SK-MEL-5 (cell line): Measurements from ENCODE around the gene LCT. TPM values are rescaled to one million over a fixed set of nuclear protein-coding genes. Genes with fewer than 3 reads are reported as not detected.
A peak's percentile ranks its signal among the peaks of the same experiment; 100 is the strongest.
"Not testable (repeated sequence)": the region's sequence is repeated elsewhere in the genome, so short reads cannot be mapped to it uniquely, and the experiment has no call there.

Experiments
- DNase-seq: peaks from one replicate; pipeline ENCODE4 v3.0.0-alpha.2; 2016; ENCODE audit warnings: low read depth, low spot score
- in situ Hi-C: cut with HindIII; loops from 2 replicates; pipeline ENCODE4 v1.10.0; 2016; ENCODE audit warnings: low sequenced_read_pairs, high pct_unique_total_duplicates, low pct_unique_long_range_greater_than_20kb
- total RNA-seq: library from RNA; depleted of rRNA; stranded (reverse); fragments of >200 nt; shearing (Covaris generic); gene quantifications from 2 replicates; pipeline ENCODE4 v1.2.3, GENCODE V29; 2014

Gene LCT
- total RNA-seq, 1 experiment from 2014 or later, result not detected

DNA sequence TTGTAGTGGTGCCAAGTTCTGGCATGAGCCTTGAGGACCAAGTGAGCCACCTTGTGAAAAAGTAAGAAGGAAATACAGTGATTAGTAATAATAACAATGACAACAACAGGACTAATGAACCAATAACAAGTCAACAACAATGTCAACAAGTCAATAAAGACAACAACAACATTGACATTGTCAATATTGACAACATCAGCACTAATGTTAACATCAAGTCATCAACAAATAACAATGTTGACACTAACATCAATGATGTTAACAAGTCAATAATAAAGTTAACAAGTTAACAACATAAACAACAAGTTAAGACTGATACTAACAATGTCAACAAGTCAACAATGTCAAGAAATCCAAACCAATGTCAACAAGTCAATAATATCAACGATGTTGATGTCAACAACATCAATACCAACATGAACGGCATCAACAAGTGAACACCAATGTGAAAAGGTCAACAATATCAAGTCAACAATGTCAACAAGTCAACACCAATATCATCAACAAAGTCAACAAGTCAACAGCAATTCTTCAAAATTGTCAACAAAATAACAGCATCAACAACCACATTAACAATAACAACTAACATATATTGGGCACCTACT, 24.0 kb downstream of the LCT start:
- in situ Hi-C loops, result no loop called here

DNA sequence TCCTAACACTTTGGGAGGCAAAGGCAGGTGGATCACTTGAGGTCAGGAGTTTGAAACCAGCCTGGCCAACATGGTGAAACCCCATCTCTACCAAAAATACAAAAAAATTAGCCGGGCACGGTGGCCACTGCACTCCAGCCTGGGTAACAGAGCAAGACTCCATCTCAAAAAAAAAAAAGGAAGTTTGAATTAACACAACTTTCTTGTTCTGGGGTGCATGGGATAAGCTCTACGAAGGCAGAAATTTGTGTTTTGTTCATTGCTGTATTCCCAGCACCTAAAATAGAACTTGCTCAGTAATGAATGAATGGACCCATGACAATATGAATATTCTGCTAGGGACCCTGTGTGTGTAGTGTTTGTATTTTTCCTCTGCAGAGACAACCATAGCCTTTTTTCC, 29.1 kb downstream of the LCT start:
- in situ Hi-C loops, DNase-seq: not testable (repeated sequence)

More for the DNA sequence above, 24.0 kb downstream of the LCT start:
- DNase-seq, result no peak

- DNase-seq, result no peak
- in situ Hi-C loops, result no loop called here
Measured at GRCh38 chr2:135803278-135803677, 33.7 kb downstream of the LCT start.

DNA sequence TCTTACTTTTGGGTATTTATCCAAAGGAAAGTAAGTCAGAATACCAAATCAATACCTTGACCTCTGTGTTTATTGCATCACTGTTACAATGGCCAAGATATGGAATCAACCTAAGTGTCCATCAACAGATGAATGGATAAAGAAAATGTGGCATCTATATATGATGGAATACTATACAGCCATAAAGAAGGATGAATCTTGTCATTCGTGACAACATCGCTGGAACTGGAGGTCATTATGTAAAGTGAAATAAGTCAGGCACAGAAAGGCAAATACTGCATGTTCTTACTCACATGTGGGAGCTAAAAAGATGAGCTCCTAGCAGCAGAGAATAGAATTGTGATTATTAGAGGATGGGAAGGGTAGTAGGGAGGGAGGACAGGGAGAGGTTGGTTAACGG, 34.6 kb downstream of the LCT start:
- DNase-seq, result no peak
- in situ Hi-C loops, result no loop called here

GRCh38 chr2:135800513-135801460, 36.2 kb downstream of the LCT start:
- in situ Hi-C loops, result no loop called here
- DNase-seq, result no peak

GRCh38 chr2:135799738-135800137, 37.2 kb downstream of the LCT start:
- in situ Hi-C loops, result no loop called here
- no peak for DNase-seq

DNA sequence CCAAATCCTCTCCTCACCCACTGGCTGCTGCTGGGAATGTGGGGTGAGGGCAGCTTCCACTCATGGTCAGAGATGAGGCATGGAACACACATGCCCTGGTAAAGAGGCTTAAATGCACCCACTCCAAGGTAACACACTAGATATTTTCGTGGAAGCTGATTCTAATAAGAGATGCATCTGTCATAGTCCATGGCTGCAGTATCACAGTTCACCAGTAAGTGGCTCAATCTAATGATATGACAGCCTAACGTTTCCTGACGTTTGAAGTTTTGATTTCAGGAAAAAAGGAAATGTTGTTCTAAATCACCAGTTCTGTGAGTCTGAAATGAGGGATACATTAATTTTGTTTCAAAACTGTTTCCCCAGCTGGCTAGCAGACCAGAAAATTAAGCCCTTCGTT, 38.2 kb downstream of the LCT start:
- peak; percentile 30 for DNase-seq
- in situ Hi-C loops, result no loop called here

- in situ Hi-C loops, result no loop called here
- no peak for DNase-seq
Measured at GRCh38 chr2:135798275-135798705, 38.7 kb downstream of the LCT start.

DNA sequence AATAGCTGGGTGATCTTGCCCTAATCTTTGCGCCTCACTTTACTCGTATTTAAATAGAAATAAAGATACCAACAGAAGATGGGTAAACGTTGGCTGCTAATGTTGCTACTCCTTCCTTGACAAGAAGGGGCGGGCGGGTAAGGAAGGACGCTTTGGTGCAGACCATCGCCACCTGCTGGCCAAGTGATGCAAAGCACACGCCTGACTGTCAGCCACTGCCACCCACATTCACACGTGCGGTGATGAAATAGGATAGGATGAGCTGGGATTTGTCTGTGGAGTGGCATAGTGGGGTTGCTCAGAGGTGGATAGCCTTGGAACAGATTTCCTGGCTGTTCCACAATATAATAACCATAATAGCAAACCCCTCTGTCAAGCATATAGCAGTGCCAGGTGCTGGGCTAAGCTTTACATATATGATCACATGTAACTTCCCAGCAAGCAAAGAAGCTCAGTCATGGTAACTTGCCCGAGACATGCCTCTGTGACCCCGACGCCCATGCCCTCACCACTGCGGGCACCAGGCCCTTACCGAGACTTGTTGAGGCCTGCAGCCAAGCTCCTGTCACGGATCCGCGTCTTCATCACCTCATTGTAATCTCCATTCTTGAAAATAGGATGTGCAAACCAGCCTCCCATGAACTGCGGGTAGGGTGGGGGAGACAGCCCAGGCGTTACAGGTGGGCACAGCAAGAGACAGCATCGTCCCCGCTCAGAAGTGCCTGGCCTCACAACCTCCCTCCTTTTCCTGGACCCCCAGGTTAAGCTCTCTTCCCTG, 39.3 kb downstream of the LCT start:
- DNase-seq, result peak; percentile 80
- in situ Hi-C loops, result no loop called here

GRCh38 chr2:135796606-135797005, 40.4 kb downstream of the LCT start:
- DNase-seq, result no peak
- in situ Hi-C loops, result no loop called here

DNA sequence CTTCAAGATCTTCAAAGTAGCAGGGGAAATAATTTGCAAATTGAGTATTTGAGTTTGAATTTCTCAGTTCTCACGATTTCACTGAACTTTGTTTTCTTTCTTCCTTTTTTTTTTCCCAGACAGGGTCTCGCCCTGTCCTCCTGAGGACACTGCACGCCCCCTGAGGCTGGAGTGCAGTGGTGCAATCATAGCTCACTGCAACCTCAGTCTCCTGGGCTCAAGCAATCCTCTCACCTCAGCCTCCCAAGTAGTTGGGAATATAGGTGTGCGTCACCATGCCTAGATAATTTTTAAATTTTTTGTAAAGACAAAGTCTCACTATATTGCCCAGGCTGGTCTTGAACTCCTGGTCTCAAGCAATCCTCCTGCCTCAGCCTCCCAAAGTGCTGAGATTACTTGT, 41.3 kb downstream of the LCT start:
- DNase-seq, in situ Hi-C loops: not testable (repeated sequence)

- in situ Hi-C loops, result no loop called here
Measured at GRCh38 chr2:135792401-135793150, 44.4 kb downstream of the LCT start.

DNA sequence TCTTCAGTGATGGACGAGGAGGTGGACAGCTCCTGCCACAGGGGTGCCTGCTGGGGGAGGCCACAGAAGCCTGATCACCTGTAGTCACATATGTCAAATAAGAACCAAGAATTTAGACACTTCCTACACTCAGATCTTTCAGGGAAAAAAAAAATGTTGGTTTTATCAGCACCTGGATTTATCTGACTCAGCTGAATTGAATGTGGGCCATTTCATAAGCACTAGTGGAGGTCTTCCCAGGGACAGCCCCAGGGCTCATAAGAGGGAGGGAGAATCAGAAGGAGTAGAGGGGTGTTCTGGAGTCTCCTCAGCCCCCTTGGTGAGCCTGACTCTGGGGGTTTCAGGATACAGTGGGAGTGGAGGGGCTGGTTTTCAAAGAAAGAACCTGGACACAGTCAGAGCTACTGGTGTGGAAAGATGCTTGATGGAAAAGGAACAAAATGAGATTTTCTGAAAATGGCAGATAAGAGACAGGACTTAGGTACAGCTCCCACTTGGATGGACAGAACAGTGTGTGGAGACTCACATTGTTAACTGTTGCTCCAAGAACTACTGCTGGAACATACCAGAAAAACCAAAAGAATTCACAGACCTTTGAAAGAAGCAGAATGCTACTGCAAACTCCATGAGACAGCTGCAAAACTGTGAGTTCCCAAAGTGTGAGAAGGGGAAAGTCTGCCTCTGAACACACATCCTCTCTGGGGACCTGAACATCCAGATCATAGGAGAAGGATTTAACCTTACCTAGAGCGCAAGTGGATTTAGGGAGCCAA, 45.4 kb downstream of the LCT start:
- no peak for DNase-seq
- in situ Hi-C loops, result no loop called here

More at GRCh38 chr2:135792401-135793150, 44.4 kb downstream of the LCT start:
- no peak for DNase-seq

- in situ Hi-C loops, result no loop called here
Measured at GRCh38 chr2:135790423-135790822, 46.6 kb downstream of the LCT start.

DNA sequence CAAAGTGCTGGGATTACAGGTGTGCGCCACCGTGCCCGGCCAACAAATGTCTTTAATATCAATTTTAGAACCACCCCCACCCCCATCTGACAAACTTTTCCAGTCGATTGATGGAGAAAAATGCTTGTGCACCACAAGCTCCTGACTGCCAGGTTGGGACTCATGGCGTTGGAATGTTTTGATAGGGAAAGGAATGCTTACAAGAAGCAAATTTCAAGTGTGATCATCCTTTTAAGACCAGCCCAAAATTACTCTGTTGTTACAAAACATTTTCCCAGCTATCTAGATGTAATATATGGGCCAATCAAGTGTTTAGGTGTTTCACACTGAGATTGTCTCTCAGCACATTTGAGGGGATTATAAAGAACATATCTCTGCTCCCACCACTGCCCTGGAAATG, 50.2 kb downstream of the LCT start:
- in situ Hi-C loops, result no loop called here
- no peak for DNase-seq

More at GRCh38 chr2:135790423-135790822, 46.6 kb downstream of the LCT start:
- DNase-seq, result no peak

DNA sequence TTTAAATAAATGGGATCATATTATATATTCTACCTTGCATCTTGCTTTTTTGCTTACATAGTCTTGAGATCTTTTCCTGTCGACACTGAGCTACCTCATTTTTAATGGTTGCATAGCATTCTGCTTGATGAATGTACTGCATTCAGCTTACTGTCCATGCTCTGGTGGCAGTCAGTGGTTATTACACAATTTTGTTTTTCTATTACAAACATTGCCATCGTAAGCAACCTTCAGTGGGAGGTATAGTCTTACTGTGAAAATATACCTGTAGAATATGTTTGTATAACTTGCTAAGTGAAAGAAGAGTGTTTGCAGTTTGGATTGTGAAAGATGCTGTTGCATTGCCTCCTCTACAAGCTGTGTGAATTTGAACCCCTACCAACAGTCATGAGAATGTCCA, 52.0 kb downstream of the LCT start:
- in situ Hi-C loops, result no loop called here
- peak; percentile 32 for DNase-seq

GRCh38 chr2:135783439-135783838, 53.5 kb downstream of the LCT start:
- in situ Hi-C loops, result no loop called here
- peak; percentile 33 for DNase-seq
